ENCODE data around the gene TYW1B.
"Not testable (repeated sequence)": the region's sequence is repeated elsewhere in the genome, so short reads cannot be mapped to it uniquely, and the experiment has no call there.

TYW1B gene

GRCh38 chr7:72816370-72817157 is 11.4 kb downstream of the TYW1B start:
- not testable (repeated sequence) for DNase-seq (ENCODE audit: low spot score)

- not testable (repeated sequence) for DNase-seq (ENCODE audit: low spot score)
Observed at GRCh38 chr7:72810437-72810836, 17.6 kb downstream of the TYW1B start.

- DNase-seq (ENCODE audit: low spot score) = not testable (repeated sequence)
Observed at GRCh38 chr7:72808511-72808910, 19.5 kb downstream of the TYW1B start.

- DNase-seq (ENCODE audit: low spot score) = not testable (repeated sequence)
Observed at GRCh38 chr7:72806851-72807250, 21.1 kb downstream of the TYW1B start.

GRCh38 chr7:72805526-72806494 is 22.2 kb downstream of the TYW1B start:
- DNase-seq (ENCODE audit: low spot score) = no peak

GRCh38 chr7:72803778-72804177 is 24.2 kb downstream of the TYW1B start:
- not testable (repeated sequence) for DNase-seq (ENCODE audit: low spot score)

GRCh38 chr7:72801564-72801963 is 26.4 kb downstream of the TYW1B start:
- not testable (repeated sequence) for DNase-seq (ENCODE audit: low spot score)

- DNase-seq (ENCODE audit: low spot score) = not testable (repeated sequence)
Observed at GRCh38 chr7:72795401-72795800, 32.6 kb downstream of the TYW1B start.

GRCh38 chr7:72793791-72794190 is 34.2 kb downstream of the TYW1B start:
- DNase-seq (ENCODE audit: low spot score) = no peak

GRCh38 chr7:72790698-72791060 is 37.3 kb downstream of the TYW1B start:
- DNase-seq (ENCODE audit: low spot score) = not testable (repeated sequence)

- not testable (repeated sequence) for DNase-seq (ENCODE audit: low spot score)
Observed at GRCh38 chr7:72790048-72790697, 37.8 kb downstream of the TYW1B start.

- no peak for DNase-seq (ENCODE audit: low spot score)
Observed at GRCh38 chr7:72785166-72785955, 42.6 kb downstream of the TYW1B start.

GRCh38 chr7:72783601-72784370 is 44.2 kb downstream of the TYW1B start:
- not testable (repeated sequence) for DNase-seq (ENCODE audit: low spot score)

- no peak for DNase-seq (ENCODE audit: low spot score)
Observed at GRCh38 chr7:72781631-72782030, 46.4 kb downstream of the TYW1B start.

- no peak for DNase-seq (ENCODE audit: low spot score)
Observed at GRCh38 chr7:72781161-72781560, 46.8 kb downstream of the TYW1B start.

- DNase-seq (ENCODE audit: low spot score) = not testable (repeated sequence)
Observed at GRCh38 chr7:72780289-72780894, 47.6 kb downstream of the TYW1B start.

GRCh38 chr7:72777167-72777566 is 50.8 kb downstream of the TYW1B start:
- not testable (repeated sequence) for DNase-seq (ENCODE audit: low spot score)

GRCh38 chr7:72772627-72773026 is 55.4 kb downstream of the TYW1B start:
- not testable (repeated sequence) for DNase-seq (ENCODE audit: low spot score)

- DNase-seq (ENCODE audit: low spot score) = not testable (repeated sequence)
Observed at GRCh38 chr7:72766994-72767393, 61.0 kb downstream of the TYW1B start.

GRCh38 chr7:72760602-72761001 is 67.4 kb downstream of the TYW1B start:
- DNase-seq (ENCODE audit: low spot score) = no peak
